ENCODE results near the gene ADD2.

Gene ADD2

GRCh38 chr2:70724366-70724765, 43.6 kb downstream of the ADD2 start:
- no peak overlapping the region for H2BK12ac ChIP-seq (ENCODE audit: low read length in 2 of 2)
- no peak overlapping the region for H2AFZ ChIP-seq (ENCODE audit: low read depth, low read length)
- DNase-seq = no peak
- no peak overlapping the region for H3K4ac ChIP-seq (ENCODE audit: low read depth in 1 of 2, low read length in 2 of 2)
- no peak overlapping the region for H4K91ac ChIP-seq (ENCODE audit: low read length)
- no peaks in the 10 kb centered on the region for H3K9me3 ChIP-seq (ENCODE audit: control insufficient read depth, low read length)
- H3K36me3 ChIP-seq (ENCODE audit: control insufficient read depth in 1 of 2, insufficient read depth in 2 of 2, low read depth in 1 of 2, low read length in 2 of 2) = no peaks in the 10 kb centered on the region
- no peak overlapping the region for H3K14ac ChIP-seq (ENCODE audit: low read length in 2 of 2)
- H2BK15ac ChIP-seq (ENCODE audit: low read depth, poor library complexity, severe bottlenecking) = no peak overlapping the region
- no peaks in the 10 kb centered on the region for H3K79me1 ChIP-seq (replicated peaks; ENCODE audit: low read length, poor library complexity, severe bottlenecking)
- no peak overlapping the region for H4K8ac ChIP-seq (ENCODE audit: low read length)
- H2BK5ac ChIP-seq (ENCODE audit: low read depth, low read length, poor library complexity, severe bottlenecking) = no peak overlapping the region
- no peaks in the 10 kb centered on the region for H3K4me1 ChIP-seq (ENCODE audit: control insufficient read depth, insufficient read depth, low read depth, low read length)
- H3K27me3 ChIP-seq (ENCODE audit: control insufficient read depth in 1 of 2, insufficient read depth in 1 of 2, low read length in 2 of 2) = peaks cover 17 to 19% of the 10 kb centered on the region in 2 experiments
- no peak overlapping the region for H3K18ac ChIP-seq (ENCODE audit: low read depth in 1 of 2, low read length in 2 of 2)
- no peak overlapping the region for H2BK120ac ChIP-seq (ENCODE audit: low read depth, low read length)
- H3K27ac ChIP-seq (ENCODE audit: low read length, poor library complexity, severe bottlenecking) = no peak overlapping the region
- WGBS = 89% methylated on average over 7 of the region's 7 CpGs
- no peak overlapping the region for H2AK5ac ChIP-seq (ENCODE audit: low read length, severe bottlenecking)
- no peak overlapping the region for H3K23ac ChIP-seq (ENCODE audit: low read length in 2 of 2)
- H3K4me2 ChIP-seq (ENCODE audit: low read length, poor library complexity, severe bottlenecking) = no peak overlapping the region
- no peak overlapping the region for H3K4me3 ChIP-seq (ENCODE audit: insufficient read depth in 1 of 2, low read depth in 1 of 2, low read length in 2 of 2)
- no peak overlapping the region for H3K9ac ChIP-seq (ENCODE audit: low read length)

DNA sequence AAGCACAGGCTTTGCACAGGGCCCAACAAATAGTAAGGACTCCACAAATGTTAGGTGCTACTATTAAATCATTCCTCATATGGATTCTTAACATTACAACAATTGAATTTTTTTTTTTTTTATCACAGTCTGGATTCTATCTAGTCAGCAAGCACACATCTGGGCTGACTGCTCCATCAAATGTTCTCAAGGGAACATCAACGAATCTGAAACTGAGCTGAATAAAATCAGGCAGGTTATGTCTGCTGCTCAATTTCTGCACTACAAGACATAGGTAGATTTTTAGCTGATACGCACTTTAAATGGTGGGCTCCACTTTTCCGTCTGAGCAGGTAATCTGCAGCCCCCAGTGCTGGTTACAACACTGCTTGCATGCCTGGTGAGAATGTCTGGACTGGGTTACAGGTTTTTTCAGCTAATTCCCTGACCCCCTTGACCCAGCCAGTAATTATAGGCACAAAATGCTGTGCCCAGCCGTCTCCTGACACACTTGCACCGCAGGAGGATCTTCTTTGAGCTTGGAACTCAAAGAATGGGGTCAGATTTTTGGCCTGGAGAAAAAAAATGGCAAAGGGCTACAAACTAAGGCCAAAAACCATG, 44.6 kb downstream of the ADD2 start:
- H3K4me2 ChIP-seq (ENCODE audit: low read length, poor library complexity, severe bottlenecking) = no peak overlapping the region
- H3K14ac ChIP-seq (ENCODE audit: low read length in 2 of 2) = no peak overlapping the region
- no peaks in the 10 kb centered on the region for H3K9me3 ChIP-seq (ENCODE audit: control insufficient read depth, low read length)

DNA sequence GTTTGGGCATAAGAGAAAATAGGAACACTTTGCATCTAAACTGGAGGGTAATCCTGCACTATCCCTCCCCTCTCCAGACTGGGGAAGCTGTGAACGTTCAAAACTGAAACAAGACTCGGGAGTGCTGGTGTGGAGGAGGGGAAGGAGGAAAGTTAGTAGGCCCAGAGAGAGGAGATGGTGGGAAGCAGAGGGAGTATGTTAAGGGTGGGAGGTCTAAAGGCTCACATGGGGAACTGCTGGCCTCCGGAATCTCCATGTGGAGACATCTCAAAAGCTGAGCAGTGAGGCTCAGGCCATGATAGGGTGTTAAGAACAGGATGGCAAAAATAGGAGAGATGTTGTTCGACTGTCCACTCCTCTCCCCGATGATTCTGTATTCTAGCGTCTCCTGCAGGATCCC, 47.9 kb downstream of the ADD2 start:
- Histone ChIP-seq H2BK15ac (ENCODE audit: low read depth, poor library complexity, severe bottlenecking) (no peak overlapping the region), H3K9ac (ENCODE audit: low read length) (no peak overlapping the region), H4K91ac (ENCODE audit: low read length) (no peak overlapping the region), H2AFZ (ENCODE audit: low read depth, low read length) (no peak overlapping the region), H3K4me1 (ENCODE audit: control insufficient read depth, insufficient read depth, low read depth, low read length) (no peaks in the 10 kb centered on the region), H3K36me3 (ENCODE audit: control insufficient read depth in 1 of 2, insufficient read depth in 2 of 2, low read depth in 1 of 2, low read length in 2 of 2) (no peaks in the 10 kb centered on the region), H3K14ac (ENCODE audit: low read length in 2 of 2) (no peak overlapping the region), H3K27me3 (ENCODE audit: control insufficient read depth in 1 of 2, insufficient read depth in 1 of 2, low read length in 2 of 2) (peaks cover 24 to 54% of the 10 kb centered on the region in 2 experiments), H2BK120ac (ENCODE audit: low read depth, low read length) (no peak overlapping the region), H3K23ac (ENCODE audit: low read length in 2 of 2) (no peak overlapping the region), H2AK5ac (ENCODE audit: low read length, severe bottlenecking) (no peak overlapping the region), H3K4ac (ENCODE audit: low read depth in 1 of 2, low read length in 2 of 2) (no peak overlapping the region), H3K79me1 (replicated peaks; ENCODE audit: low read length, poor library complexity, severe bottlenecking) (no peaks in the 10 kb centered on the region), H4K8ac (ENCODE audit: low read length) (no peak overlapping the region), H3K27ac (ENCODE audit: low read length, poor library complexity, severe bottlenecking) (no peak overlapping the region), H3K9me3 (ENCODE audit: control insufficient read depth, low read length) (no peaks in the 10 kb centered on the region), H3K4me2 (ENCODE audit: low read length, poor library complexity, severe bottlenecking) (no peak overlapping the region), H3K18ac (ENCODE audit: low read depth in 1 of 2, low read length in 2 of 2) (no peak overlapping the region), H3K4me3 (ENCODE audit: insufficient read depth in 1 of 2, low read depth in 1 of 2, low read length in 2 of 2) (no peak overlapping the region), H2BK12ac (ENCODE audit: low read length in 2 of 2) (no peak overlapping the region), H2BK5ac (ENCODE audit: low read depth, low read length, poor library complexity, severe bottlenecking) (no peak overlapping the region)
- DNase-seq = no peak
- WGBS = 68% methylated on average over 6 of the region's 6 CpGs

More for the DNA sequence above, 44.6 kb downstream of the ADD2 start:
- Histone ChIP-seq H3K27me3 (ENCODE audit: control insufficient read depth in 1 of 2, insufficient read depth in 1 of 2, low read length in 2 of 2) (peaks cover 18 to 25% of the 10 kb centered on the region in 2 experiments), H2BK120ac (ENCODE audit: low read depth, low read length) (no peak overlapping the region), H2BK5ac (ENCODE audit: low read depth, low read length, poor library complexity, severe bottlenecking) (no peak overlapping the region), H4K8ac (ENCODE audit: low read length) (no peak overlapping the region), H3K4me3 (ENCODE audit: insufficient read depth in 1 of 2, low read depth in 1 of 2, low read length in 2 of 2) (no peak overlapping the region), H2AK5ac (ENCODE audit: low read length, severe bottlenecking) (no peak overlapping the region), H3K27ac (ENCODE audit: low read length, poor library complexity, severe bottlenecking) (no peak overlapping the region), H3K18ac (ENCODE audit: low read depth in 1 of 2, low read length in 2 of 2) (no peak overlapping the region), H2AFZ (ENCODE audit: low read depth, low read length) (no peak overlapping the region), H2BK15ac (ENCODE audit: low read depth, poor library complexity, severe bottlenecking) (no peak overlapping the region), H3K4ac (ENCODE audit: low read depth in 1 of 2, low read length in 2 of 2) (no peak overlapping the region), H3K79me1 (replicated peaks; ENCODE audit: low read length, poor library complexity, severe bottlenecking) (no peaks in the 10 kb centered on the region), H3K4me1 (ENCODE audit: control insufficient read depth, insufficient read depth, low read depth, low read length) (no peaks in the 10 kb centered on the region), H3K9ac (ENCODE audit: low read length) (no peak overlapping the region), H4K91ac (ENCODE audit: low read length) (no peak overlapping the region), H2BK12ac (ENCODE audit: low read length in 2 of 2) (no peak overlapping the region), H3K36me3 (ENCODE audit: control insufficient read depth in 1 of 2, insufficient read depth in 2 of 2, low read depth in 1 of 2, low read length in 2 of 2) (no peaks in the 10 kb centered on the region), H3K23ac (ENCODE audit: low read length in 2 of 2) (no peak overlapping the region)
- 65% methylated on average over 5 of the region's 5 CpGs for WGBS
- no peak for DNase-seq

DNA sequence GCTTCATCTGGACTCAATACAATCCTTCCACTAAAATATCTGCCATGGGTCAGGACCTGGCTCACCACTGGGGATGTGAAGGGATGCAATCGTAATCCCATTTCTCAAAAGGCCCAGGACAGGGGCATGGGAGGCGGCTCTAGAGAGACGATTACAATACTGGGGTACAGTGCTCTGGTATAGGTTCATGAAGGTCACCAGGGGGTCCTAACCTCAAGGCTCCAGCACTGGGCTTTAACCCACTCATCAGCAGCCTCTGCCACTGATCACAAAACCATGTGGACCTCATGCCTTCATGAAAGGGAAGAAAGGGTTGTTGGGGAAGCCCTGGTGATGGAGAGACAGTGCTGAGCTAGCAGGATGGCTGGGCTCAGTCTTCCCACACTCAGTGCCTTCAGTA, 48.8 kb downstream of the ADD2 start:
- Histone ChIP-seq H3K36me3 (ENCODE audit: control insufficient read depth in 1 of 2, insufficient read depth in 2 of 2, low read depth in 1 of 2, low read length in 2 of 2) (no peaks in the 10 kb centered on the region), H2BK12ac (ENCODE audit: low read length in 2 of 2) (no peak overlapping the region), H2BK120ac (ENCODE audit: low read depth, low read length) (no peak overlapping the region), H3K14ac (ENCODE audit: low read length in 2 of 2) (no peak overlapping the region), H2AFZ (ENCODE audit: low read depth, low read length) (no peak overlapping the region), H3K4ac (ENCODE audit: low read depth in 1 of 2, low read length in 2 of 2) (no peak overlapping the region), H3K79me1 (replicated peaks; ENCODE audit: low read length, poor library complexity, severe bottlenecking) (no peaks in the 10 kb centered on the region), H4K91ac (ENCODE audit: low read length) (no peak overlapping the region), H3K18ac (ENCODE audit: low read depth in 1 of 2, low read length in 2 of 2) (no peak overlapping the region), H3K4me2 (ENCODE audit: low read length, poor library complexity, severe bottlenecking) (no peak overlapping the region), H2BK5ac (ENCODE audit: low read depth, low read length, poor library complexity, severe bottlenecking) (no peak overlapping the region), H3K4me1 (ENCODE audit: control insufficient read depth, insufficient read depth, low read depth, low read length) (no peaks in the 10 kb centered on the region), H2AK5ac (ENCODE audit: low read length, severe bottlenecking) (no peak overlapping the region), H3K27me3 (ENCODE audit: control insufficient read depth in 1 of 2, insufficient read depth in 1 of 2, low read length in 2 of 2) (peaks cover 26 to 62% of the 10 kb centered on the region in 2 experiments), H3K23ac (ENCODE audit: low read length in 2 of 2) (no peak overlapping the region), H2BK15ac (ENCODE audit: low read depth, poor library complexity, severe bottlenecking) (no peak overlapping the region), H3K27ac (ENCODE audit: low read length, poor library complexity, severe bottlenecking) (no peak overlapping the region), H4K8ac (ENCODE audit: low read length) (no peak overlapping the region), H3K9ac (ENCODE audit: low read length) (no peak overlapping the region), H3K4me3 (ENCODE audit: insufficient read depth in 1 of 2, low read depth in 1 of 2, low read length in 2 of 2) (no peak overlapping the region), H3K9me3 (ENCODE audit: control insufficient read depth, low read length) (no peaks in the 10 kb centered on the region)
- 73% methylated on average over 3 of the region's 3 CpGs for WGBS
- DNase-seq = no peak

Data from mesenchymal stem cell (in vitro differentiated cells and primary cell).